Osteocyte (in vitro differentiated cells): ENCODE data around the gene SERPINB6. TPM values are rescaled to one million over a fixed set of nuclear protein-coding genes. Genes with fewer than 3 reads are reported as not detected.
"Not testable (repeated sequence)": the region's sequence is repeated elsewhere in the genome, so short reads cannot be mapped to it uniquely, and the experiment has no call there.

ENCODE experiments used
- DNase-seq: peaks from one replicate; pipeline ENCODE4 v3.0.0; 2021; ENCODE audit warnings: mixed read lengths; ENCODE audit not compliant: unreplicated experiment; ENCODE audit errors: extremely low spot score
- H3K27ac Mint-ChIP-seq: one replicate; pipeline ENCODE4 v1.8.0; 2021; ENCODE audit warnings: mild to moderate bottlenecking, mixed read lengths; ENCODE audit not compliant: unreplicated experiment
- H3K27me3 Mint-ChIP-seq: one replicate; pipeline ENCODE4 v1.8.0; 2021; ENCODE audit warnings: mixed read lengths; ENCODE audit not compliant: unreplicated experiment
- H3K36me3 Mint-ChIP-seq: one replicate; pipeline ENCODE4 v1.8.0; 2021; ENCODE audit warnings: mixed read lengths; ENCODE audit not compliant: unreplicated experiment
- H3K4me1 Mint-ChIP-seq: one replicate; pipeline ENCODE4 v1.8.0; 2021; ENCODE audit warnings: mixed read lengths; ENCODE audit not compliant: unreplicated experiment
- H3K4me3 Mint-ChIP-seq: one replicate; pipeline ENCODE4 v1.8.0; 2021; ENCODE audit warnings: mild to moderate bottlenecking, moderate library complexity, mixed read lengths; ENCODE audit not compliant: unreplicated experiment
- H3K9me3 Mint-ChIP-seq: one replicate; pipeline ENCODE4 v1.8.0; 2021; ENCODE audit warnings: mixed read lengths; ENCODE audit not compliant: unreplicated experiment
- CTCF ChIP-seq: fragments of 200-600 bp; sonication (generic); IDR thresholded peaks from 2 replicates; pipeline ENCODE4 v1.5.0; 2021; ENCODE audit warnings: antibody characterized with exemption, mild to moderate bottlenecking, moderate library complexity
- total RNA-seq: library from RNA; stranded (reverse); gene quantifications from 2 replicates; pipeline ENCODE4 v1.2.1, GENCODE V29; 2021

The SERPINB6 gene
- total RNA-seq, 1 donor from 2014 or later = 93.1 TPM

- Mint-ChIP-seq H3K27ac (no peak overlapping the region), H3K4me3 (no peak overlapping the region), H3K27me3 (peaks cover 20% of the 10 kb centered on the region), H3K36me3 (peaks cover 2% of the 10 kb centered on the region), H3K9me3 (no peaks in the 10 kb centered on the region), H3K4me1 (peaks cover 4% of the 10 kb centered on the region)
- peak; percentile 99 for TF ChIP-seq CTCF
- peak; percentile 89 for DNase-seq
Measured at GRCh38 chr6:2931970-2932748, 39.2 kb downstream of the SERPINB6 start.

- Mint-ChIP-seq H3K4me1 (peaks cover 4% of the 10 kb centered on the region), H3K36me3 (peaks cover 2% of the 10 kb centered on the region), H3K9me3 (no peaks in the 10 kb centered on the region), H3K4me3 (no peak overlapping the region), H3K27ac (no peak overlapping the region), H3K27me3 (peaks cover 20% of the 10 kb centered on the region)
- TF ChIP-seq CTCF = no peak
- DNase-seq = no peak
Measured at GRCh38 chr6:2931055-2931454, 40.3 kb downstream of the SERPINB6 start.

- H3K27ac Mint-ChIP-seq, H3K4me1 Mint-ChIP-seq, H3K36me3 Mint-ChIP-seq, H3K9me3 Mint-ChIP-seq, H3K4me3 Mint-ChIP-seq: not testable (repeated sequence)
- peaks cover 13% of the 10 kb centered on the region for H3K27me3 Mint-ChIP-seq
- DNase-seq = peak; percentile 60
Measured at GRCh38 chr6:2927931-2928330, 43.4 kb downstream of the SERPINB6 start.

- H3K27ac Mint-ChIP-seq, H3K4me3 Mint-ChIP-seq, H3K9me3 Mint-ChIP-seq, H3K4me1 Mint-ChIP-seq, H3K36me3 Mint-ChIP-seq: not testable (repeated sequence)
- DNase-seq = peak; percentile 53
- peaks cover 13% of the 10 kb centered on the region for H3K27me3 Mint-ChIP-seq
Measured at GRCh38 chr6:2925842-2926747, 45.3 kb downstream of the SERPINB6 start.

- no peak overlapping the region for H3K27ac Mint-ChIP-seq
- no peaks in the 10 kb centered on the region for H3K36me3 Mint-ChIP-seq
- TF ChIP-seq CTCF = no peak
- peaks cover 9% of the 10 kb centered on the region for H3K27me3 Mint-ChIP-seq
- no peaks in the 10 kb centered on the region for H3K9me3 Mint-ChIP-seq
- no peak overlapping the region for H3K4me3 Mint-ChIP-seq
- H3K4me1 Mint-ChIP-seq = peaks cover 3% of the 10 kb centered on the region
- DNase-seq = no peak
Measured at GRCh38 chr6:2921520-2922115, 49.7 kb downstream of the SERPINB6 start.
